HG03280 (cell line): Measurements from ENCODE around the gene BAIAP3.
A peak's percentile ranks its signal among the peaks of the same experiment; 100 is the strongest.

Source experiments
- ATAC-seq: cut with Tn5 transposase; IDR thresholded peaks from one replicate; pipeline ENCODE4 v1.9.1; 2021; ENCODE audit warnings: mild to moderate bottlenecking, moderate library complexity; ENCODE audit not compliant: unreplicated experiment

Gene BAIAP3

GRCh38 chr16:1362807-1363206, 29.4 kb downstream of the BAIAP3 start:
- no peak for ATAC-seq

GRCh38 chr16:1363501-1364041, 30.1 kb downstream of the BAIAP3 start:
- no peak for ATAC-seq

- ATAC-seq: no peak
These were observed 31.1 kb downstream of the BAIAP3 start for GRCh38 chr16:1364510-1364909.

GRCh38 chr16:1366060-1366711, 32.7 kb downstream of the BAIAP3 start:
- ATAC-seq: no peak

GRCh38 chr16:1366712-1367299, 33.4 kb downstream of the BAIAP3 start:
- ATAC-seq: no peak

GRCh38 chr16:1367486-1368174, 34.2 kb downstream of the BAIAP3 start:
- ATAC-seq: no peak

- no peak for ATAC-seq
These were observed 37.9 kb downstream of the BAIAP3 start for GRCh38 chr16:1371054-1371978.

- ATAC-seq: no peak
These were observed 39.0 kb downstream of the BAIAP3 start for GRCh38 chr16:1372292-1372950.

- no peak for ATAC-seq
These were observed 41.2 kb downstream of the BAIAP3 start for GRCh38 chr16:1374418-1375297.

GRCh38 chr16:1375298-1375640, 41.8 kb downstream of the BAIAP3 start:
- ATAC-seq: no peak

GRCh38 chr16:1375741-1376410, 42.4 kb downstream of the BAIAP3 start:
- no peak for ATAC-seq

GRCh38 chr16:1377406-1378010, 44.1 kb downstream of the BAIAP3 start:
- no peak for ATAC-seq

GRCh38 chr16:1378087-1378803, 44.8 kb downstream of the BAIAP3 start:
- ATAC-seq: no peak

- ATAC-seq: peak; percentile 38
These were observed 45.4 kb downstream of the BAIAP3 start for GRCh38 chr16:1378804-1379303.

- ATAC-seq: peak; percentile 60
These were observed 46.0 kb downstream of the BAIAP3 start for GRCh38 chr16:1379304-1380076.

GRCh38 chr16:1380195-1380594, 46.8 kb downstream of the BAIAP3 start:
- ATAC-seq: no peak
